Activated T-helper 17 cell treated with anti-CD3 and anti-CD28 coated beads, Interleukin-2, amount 50 U/mL, for 72 hours (primary cell): ENCODE measurements around the gene TMEM269. TPM values are rescaled to one million over a fixed set of nuclear protein-coding genes. Genes with fewer than 3 reads are reported as not detected.
A peak's percentile ranks its signal among the peaks of the same experiment; 100 is the strongest.

ENCODE experiments used
- ATAC-seq: fragments of 150-1000 bp; cut with Tn5 transposase; replicated peaks from 2 replicates; pipeline ENCODE4 v1.10.0; 2021; ENCODE audit warnings: mild to moderate bottlenecking, moderate library complexity
- H3K27ac Mint-ChIP-seq: one replicate; pipeline ENCODE4 v1.8.0; 2022; ENCODE audit warnings: mixed read lengths
- H3K27me3 Mint-ChIP-seq: one replicate; pipeline ENCODE4 v1.8.0; 2022; ENCODE audit warnings: mixed read lengths
- H3K36me3 Mint-ChIP-seq: one replicate; pipeline ENCODE4 v1.8.0; 2022; ENCODE audit warnings: low read depth, mild to moderate bottlenecking, mixed read lengths
- H3K4me1 Mint-ChIP-seq: one replicate; pipeline ENCODE4 v1.8.0; 2022; ENCODE audit warnings: mixed read lengths
- H3K4me3 Mint-ChIP-seq: one replicate; pipeline ENCODE4 v1.8.0; 2022; ENCODE audit warnings: mild to moderate bottlenecking, mixed read lengths
- H3K9me3 Mint-ChIP-seq: one replicate; pipeline ENCODE4 v1.8.0; 2022; ENCODE audit warnings: mixed read lengths
- total RNA-seq, 2 donors: library from RNA; stranded (reverse); gene quantifications; one replicate each; pipeline ENCODE4 v1.2.3, GENCODE V29; 2022

The TMEM269 gene
- 1 to 10 TPM in 1 of 2 donors, under 1 TPM in 1; 0.15 to 2.8 TPM for total RNA-seq

GRCh38 chr1:42784946-42785693, at the start of gene TMEM269:
Gene TMEM269, plus strand, starts transcription at chr1:42784991. Its CDS starts 4,903 bp downstream, at chr1:42789894.
- ATAC-seq = peak; percentile 87
- peaks cover 25% of the 10 kb centered on the region for H3K36me3 Mint-ChIP-seq
- peak within 1 kb of the TSS; percentile 80 for H3K4me3 Mint-ChIP-seq
- H3K27ac Mint-ChIP-seq = peak within 1 kb of the TSS; percentile 84
- no peaks in the 10 kb centered on the region for H3K9me3 Mint-ChIP-seq
- H3K4me1 Mint-ChIP-seq = peaks cover 8% of the 10 kb centered on the region
- H3K27me3 Mint-ChIP-seq = no peaks in the 10 kb centered on the region

GRCh38 chr1:42735056-42735455, 49.7 kb upstream of the TMEM269 start:
- no peak for ATAC-seq
- Mint-ChIP-seq H3K4me3 (no peak overlapping the region), H3K4me1 (peaks cover 5% of the 10 kb centered on the region), H3K36me3 (no peaks in the 10 kb centered on the region), H3K27me3 (no peaks in the 10 kb centered on the region), H3K27ac (no peak overlapping the region), H3K9me3 (no peaks in the 10 kb centered on the region)

GRCh38 chr1:42735477-42736105, 49.2 kb upstream of the TMEM269 start:
- H3K9me3 Mint-ChIP-seq = no peaks in the 10 kb centered on the region
- no peak overlapping the region for H3K27ac Mint-ChIP-seq
- no peaks in the 10 kb centered on the region for H3K36me3 Mint-ChIP-seq
- peaks cover 5% of the 10 kb centered on the region for H3K4me1 Mint-ChIP-seq
- no peak overlapping the region for H3K4me3 Mint-ChIP-seq
- H3K27me3 Mint-ChIP-seq = no peaks in the 10 kb centered on the region
- no peak for ATAC-seq

- no peak overlapping the region for H3K27ac Mint-ChIP-seq
- ATAC-seq = no peak
Observed at GRCh38 chr1:42736152-42736551, 48.6 kb upstream of the TMEM269 start.

GRCh38 chr1:42736571-42737200, 48.1 kb upstream of the TMEM269 start:
- no peak for ATAC-seq
- H3K9me3 Mint-ChIP-seq = no peaks in the 10 kb centered on the region
- peaks cover 5% of the 10 kb centered on the region for H3K4me1 Mint-ChIP-seq
- no peaks in the 10 kb centered on the region for H3K36me3 Mint-ChIP-seq
- H3K27me3 Mint-ChIP-seq = no peaks in the 10 kb centered on the region
- peak overlapping the region; percentile 55 for H3K27ac Mint-ChIP-seq
- no peak overlapping the region for H3K4me3 Mint-ChIP-seq

More at GRCh38 chr1:42736152-42736551, 48.6 kb upstream of the TMEM269 start:
- H3K4me3 Mint-ChIP-seq = no peak overlapping the region
- H3K27me3 Mint-ChIP-seq = no peaks in the 10 kb centered on the region
- H3K9me3 Mint-ChIP-seq = no peaks in the 10 kb centered on the region
- H3K36me3 Mint-ChIP-seq = no peaks in the 10 kb centered on the region
- H3K4me1 Mint-ChIP-seq = peaks cover 5% of the 10 kb centered on the region

- no peaks in the 10 kb centered on the region for H3K27me3 Mint-ChIP-seq
- no peak overlapping the region for H3K4me3 Mint-ChIP-seq
- peak overlapping the region; percentile 55 for H3K27ac Mint-ChIP-seq
- H3K36me3 Mint-ChIP-seq = no peaks in the 10 kb centered on the region
- peaks cover 5% of the 10 kb centered on the region for H3K4me1 Mint-ChIP-seq
- no peak for ATAC-seq
- no peaks in the 10 kb centered on the region for H3K9me3 Mint-ChIP-seq
Observed at GRCh38 chr1:42737257-42737656, 47.5 kb upstream of the TMEM269 start.

- Mint-ChIP-seq H3K27ac (no peak overlapping the region), H3K27me3 (no peaks in the 10 kb centered on the region), H3K9me3 (no peaks in the 10 kb centered on the region), H3K4me3 (no peak overlapping the region), H3K36me3 (no peaks in the 10 kb centered on the region), H3K4me1 (peaks cover 5% of the 10 kb centered on the region)
- no peak for ATAC-seq
Observed at GRCh38 chr1:42737986-42738677, 46.7 kb upstream of the TMEM269 start.

GRCh38 chr1:42738678-42739226, 46.0 kb upstream of the TMEM269 start:
- ATAC-seq = no peak
- Mint-ChIP-seq H3K36me3 (no peaks in the 10 kb centered on the region), H3K4me3 (no peak overlapping the region), H3K27ac (no peak overlapping the region), H3K9me3 (no peaks in the 10 kb centered on the region), H3K4me1 (peaks cover 5% of the 10 kb centered on the region), H3K27me3 (no peaks in the 10 kb centered on the region)

GRCh38 chr1:42739753-42740700, 44.8 kb upstream of the TMEM269 start, which contains the start of gene CLDN19:
Gene CLDN19, minus strand, starts transcription at chr1:42740236. Its CDS starts 173 bp downstream, at chr1:42740063.
- ATAC-seq = no peak
- H3K36me3 Mint-ChIP-seq = no peaks in the 10 kb centered on the region
- no peak within 1 kb of the TSS for H3K27ac Mint-ChIP-seq
- H3K4me1 Mint-ChIP-seq = peaks cover 5% of the 10 kb centered on the region
- no peak within 1 kb of the TSS for H3K4me3 Mint-ChIP-seq
- no peaks in the 10 kb centered on the region for H3K27me3 Mint-ChIP-seq
- H3K9me3 Mint-ChIP-seq = no peaks in the 10 kb centered on the region

GRCh38 chr1:42740851-42741580, 43.8 kb upstream of the TMEM269 start:
- Mint-ChIP-seq H3K9me3 (no peaks in the 10 kb centered on the region), H3K27ac (no peak overlapping the region), H3K36me3 (peaks cover 6% of the 10 kb centered on the region), H3K4me3 (no peak overlapping the region), H3K27me3 (no peaks in the 10 kb centered on the region), H3K4me1 (peaks cover 5% of the 10 kb centered on the region)
- ATAC-seq = no peak

- peaks cover 12% of the 10 kb centered on the region for H3K36me3 Mint-ChIP-seq
- H3K27me3 Mint-ChIP-seq = no peaks in the 10 kb centered on the region
- ATAC-seq = no peak
- H3K27ac Mint-ChIP-seq = no peak overlapping the region
- no peaks in the 10 kb centered on the region for H3K9me3 Mint-ChIP-seq
- H3K4me3 Mint-ChIP-seq = no peak overlapping the region
- peaks cover 5% of the 10 kb centered on the region for H3K4me1 Mint-ChIP-seq
Observed at GRCh38 chr1:42741706-42742105, 43.1 kb upstream of the TMEM269 start.

GRCh38 chr1:42742141-42742540, 42.6 kb upstream of the TMEM269 start:
- H3K9me3 Mint-ChIP-seq = no peaks in the 10 kb centered on the region
- H3K27ac Mint-ChIP-seq = no peak overlapping the region
- peaks cover 14% of the 10 kb centered on the region for H3K36me3 Mint-ChIP-seq
- peaks cover 3% of the 10 kb centered on the region for H3K4me1 Mint-ChIP-seq
- no peak for ATAC-seq
- H3K27me3 Mint-ChIP-seq = no peaks in the 10 kb centered on the region
- H3K4me3 Mint-ChIP-seq = no peak overlapping the region
